K562 (cell line): ENCODE results near the gene SESN2. TPM values are rescaled to one million over a fixed set of nuclear protein-coding genes. Genes with fewer than 3 reads are reported as not detected.

Experiments
- BRD9 ChIP-seq: fragments of 450-650 bp; IDR thresholded peaks from 2 replicates; pipeline ENCODE4 v1.6.1; 2018; ENCODE audit warnings: low read depth; ENCODE audit not compliant: partially characterized antibody
- CEBPB ChIP-seq: fragments of 450-650 bp; IDR thresholded peaks from 2 replicates; pipeline ENCODE4 v1.6.1; 2016; ENCODE audit warnings: missing genetic modification characterization, missing compliant biosample characterization
- CTBP1 ChIP-seq: fragments of 450-650 bp; IDR thresholded peaks from 2 replicates; pipeline ENCODE4 v1.6.1; 2016; ENCODE audit warnings: borderline replicate concordance
- CXXC5 ChIP-seq: fragments of 250-450 bp; sonication (Bioruptor Pico); IDR thresholded peaks from 2 replicates; pipeline ENCODE4 v1.8.0; 2022; ENCODE audit warnings: inconsistent platforms, mild to moderate bottlenecking, moderate library complexity
- E2F3 ChIP-seq: fragments of 250-450 bp; sonication (Bioruptor Pico); IDR thresholded peaks from 2 replicates; pipeline ENCODE4 v1.4.0; 2020; ENCODE audit warnings: mild to moderate bottlenecking
- E4F1 ChIP-seq: fragments of 250-450 bp; sonication (Bioruptor Pico); IDR thresholded peaks from 2 replicates; pipeline ENCODE4 v1.5.0; 2021; ENCODE audit warnings: mild to moderate bottlenecking, borderline replicate concordance
- ETS1 ChIP-seq: conservative IDR thresholded peaks from 2 replicates; pipeline ENCODE4 v1.6.1; 2011; ENCODE audit warnings: low read depth, mild to moderate bottlenecking, low read length; ENCODE audit not compliant: control insufficient read depth
- GTF2E2 ChIP-seq: fragments of 200-800 bp; sonication (Bioruptor generic); IDR thresholded peaks from 2 replicates; pipeline ENCODE4 v1.6.1; 2016; ENCODE audit warnings: missing genetic modification characterization, missing compliant biosample characterization
- HDAC6 ChIP-seq: IDR thresholded peaks from 2 replicates; pipeline ENCODE4 v1.6.1; 2012; ENCODE audit warnings: low read depth, mild to moderate bottlenecking, control low read depth, inconsistent platforms, low read length, moderate library complexity
- HNRNPUL1 ChIP-seq: fragments of 200-400 bp; formaldehyde crosslinking; IDR thresholded peaks from 2 replicates; pipeline ENCODE4 v1.6.1; 2017; ENCODE audit warnings: low read length
- NRF1 ChIP-seq, 2 experiments: fragments of 450-650 bp; IDR thresholded peaks in 1 of 2; conservative IDR thresholded peaks in 1 of 2; 2 replicates each; pipeline ENCODE4 v1.6.1; 2014; ENCODE audit warnings: mild to moderate bottlenecking in 2 of 2
- PBX2 ChIP-seq, 2 experiments: IDR thresholded peaks in 1 of 2; conservative IDR thresholded peaks in 1 of 2; 2 replicates each; pipeline ENCODE4 v1.6.1; 2016; ENCODE audit warnings: low read depth in 2 of 2, mild to moderate bottlenecking in 1 of 2, missing compliant biosample characterization in 1 of 2, missing genetic modification characterization in 1 of 2, moderate library complexity in 1 of 2
- PKNOX1 ChIP-seq: fragments of 450-650 bp; IDR thresholded peaks from 2 replicates; pipeline ENCODE4 v1.6.1; 2016
- RBFOX2 ChIP-seq: fragments of 200-400 bp; formaldehyde crosslinking; IDR thresholded peaks from 2 replicates; pipeline ENCODE4 v1.6.1; 2017; ENCODE audit warnings: low read depth, mild to moderate bottlenecking, low read length, moderate library complexity
- SRSF9 ChIP-seq: fragments of 200-400 bp; formaldehyde crosslinking; IDR thresholded peaks from 2 replicates; pipeline ENCODE4 v1.6.1; 2017; ENCODE audit warnings: low read depth, low read length, borderline replicate concordance
- TAL1 ChIP-seq: fragments of 450-650 bp; IDR thresholded peaks from 2 replicates; pipeline ENCODE4 v1.6.1; 2016; ENCODE audit warnings: mild to moderate bottlenecking
- TEAD4 ChIP-seq, 2 experiments: sonication (generic) in 1 of 2; formaldehyde crosslinking in 1 of 2; IDR thresholded peaks; 2 replicates each; pipeline versions ENCODE4 v1.6.1 to v1.8.0; 2012 to 2022; ENCODE audit warnings: borderline replicate concordance in 1 of 2, inconsistent platforms in 1 of 2, low read length in 1 of 2, mild to moderate bottlenecking in 1 of 2, missing genetic modification reagents in 1 of 2
- ZNF197 ChIP-seq: fragments of 200-800 bp; sonication (Bioruptor generic); IDR thresholded peaks from 2 replicates; pipeline ENCODE4 v1.6.1; 2016; ENCODE audit warnings: low read depth, missing genetic modification characterization, missing compliant biosample characterization
- ZSCAN32 ChIP-seq: fragments of 450-650 bp; formaldehyde crosslinking; IDR thresholded peaks from 2 replicates; pipeline ENCODE4 v1.4.0; 2020; ENCODE audit warnings: mild to moderate bottlenecking, moderate library complexity
- ZZZ3 ChIP-seq: fragments of 450-650 bp; IDR thresholded peaks from 2 replicates; pipeline ENCODE4 v1.6.1; 2016; ENCODE audit warnings: antibody characterized with exemption, mild to moderate bottlenecking, moderate library complexity
- polyA plus RNA-seq, 8 experiments: library from polyadenylated mRNA; depleted of rRNA in 4 of 8; stranded (reverse) in 5 of 8; unstranded in 3 of 8; fragments of >200 nt; fragmentation: Nextera tagmentation in 2 of 8; fragmentation: Illumina TruSeq in 1 of 8; extraction: Ambion mirVana in 2 of 8; extraction: Trizol in 1 of 8; gene quantifications; 2 replicates each; pipeline versions ENCODE4 v1.2.1 to v1.2.3, GENCODE V29; 2011 to 2014; ENCODE audit warnings: inconsistent platforms in 1 of 8, missing spikeins in 1 of 8
- total RNA-seq, 7 experiments: library from RNA; depleted of rRNA in 6 of 7; stranded (reverse); fragments of >200 nt in 6 of 7; fragmentation: Illumina TruSeq in 2 of 7; extraction: Trizol in 2 of 7; gene quantifications; 2 replicates each; pipeline versions ENCODE4 v1.2.1 to v1.2.3, GENCODE V29; 2011 to 2021; ENCODE audit warnings: low replicate concordance in 1 of 7

SESN2 gene
- total and polyA plus RNA-seq, 9 of the 15 experiments (the other 6 are each of a cell fraction or from before 2014, with no cell fraction given) = 3.7 to 71.3 (median 16.8) TPM

- no peak for TF ChIP-seq SRSF9
- TF ChIP-seq HDAC6 = no peak
- no peak for TF ChIP-seq ZZZ3
- TF ChIP-seq TEAD4 (IDR thresholded peaks at IDR 0.05; ENCODE audit: low read length) = peak; percentile 52
- TF ChIP-seq TEAD4 (CRISPR knock-in tag; IDR thresholded peaks at IDR 0.05; ENCODE audit: borderline replicate concordance) = no peak
- no peak for TF ChIP-seq ZSCAN32 (CRISPR knock-in tag)
- TF ChIP-seq CTBP1 = no peak; the same call in 1 of the 2 replicates
- 0 out of 2 replicates have a peak, but pooled peaks have one; percentile 14 for TF ChIP-seq GTF2E2 (tag)
- no peak for TF ChIP-seq NRF1 (conservative IDR thresholded peaks at IDR 0.05 in 1 of 2, IDR thresholded peaks at IDR 0.05 in 1 of 2)
- no peak for TF ChIP-seq PBX2 (CRISPR knock-in tag; IDR thresholded peaks at IDR 0.05; ENCODE audit: low read depth)
- no peak for TF ChIP-seq PBX2 (tag; conservative IDR thresholded peaks at IDR 0.05; ENCODE audit: low read depth)
- TF ChIP-seq RBFOX2 = no peak
- TF ChIP-seq TAL1 = no peak
- no peak for TF ChIP-seq ZNF197 (CRISPR knock-in tag)
- TF ChIP-seq ETS1 = no peak
- no peak for TF ChIP-seq PKNOX1
- TF ChIP-seq E2F3 (CRISPR knock-in tag) = no peak
- no peak for TF ChIP-seq E4F1 (CRISPR knock-in tag)
- no peak for TF ChIP-seq CEBPB (tag)
- no peak for TF ChIP-seq HNRNPUL1
- peak; percentile 54 for TF ChIP-seq CXXC5 (CRISPR knock-in tag)
- TF ChIP-seq BRD9 = peak; percentile 99
Observed at GRCh38 chr1:28248273-28249012, 10.9 kb upstream of the SESN2 start (continued).
